ENCODE data around the gene IL36RN. TPM values are rescaled to one million over a fixed set of nuclear protein-coding genes. Genes with fewer than 3 reads are reported as not detected.

Gene IL36RN
- polyA plus RNA-seq, 3 donors from 2014 or later: not detected

DNA sequence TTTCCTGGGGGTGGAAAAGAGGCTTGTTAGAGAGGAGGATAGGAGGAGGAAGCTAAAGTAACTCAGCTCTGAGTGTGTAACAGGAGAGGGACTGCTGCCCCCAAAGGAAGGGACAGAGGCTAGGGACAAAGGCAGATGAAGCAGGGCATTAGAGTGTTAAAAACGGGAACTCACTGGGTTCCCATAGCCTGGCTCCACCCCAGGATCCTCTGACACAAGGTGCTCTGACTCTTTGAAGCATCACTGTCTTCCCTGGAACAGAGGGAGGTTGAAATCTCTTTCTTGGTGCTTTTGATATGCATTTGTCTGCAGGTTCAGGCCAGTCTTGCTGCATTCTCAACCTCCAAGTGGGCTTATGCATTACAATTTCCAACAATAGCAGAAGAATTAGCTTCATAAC lies 30.9 kb upstream of the IL36RN start:
- Mint-ChIP-seq H3K9me3 (no peaks in the 10 kb centered on the region), H3K4me3 (no peak overlapping the region), H3K27ac (no peak overlapping the region), H3K27me3 (ENCODE audit: low read depth in 3 of 3) (peaks cover under 1 to 19% (median 9%) of the 10 kb centered on the region in 3 donors), H3K4me1 (no peaks in the 10 kb centered on the region), H3K36me3 (no peaks in the 10 kb centered on the region)
- DNase-seq: no peak

DNA sequence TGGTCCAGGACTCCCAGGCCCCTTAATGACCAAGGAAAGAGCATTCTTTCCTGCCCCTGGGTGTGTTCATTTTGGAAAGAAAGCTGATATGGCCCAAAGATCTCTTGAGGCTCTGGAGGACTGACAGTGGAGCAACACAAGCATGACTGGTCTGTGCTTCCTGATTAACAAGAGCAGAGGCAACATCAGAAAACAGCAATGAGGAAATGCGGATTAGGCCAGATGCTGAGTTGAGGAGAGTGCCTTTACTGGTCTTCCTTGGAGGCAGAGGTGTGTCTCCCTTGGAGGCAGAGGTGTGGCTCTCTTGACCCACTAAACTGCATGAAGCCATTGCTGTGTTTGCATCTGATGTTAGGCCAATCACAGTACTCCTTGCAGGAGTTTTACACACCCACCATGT lies 26.3 kb upstream of the IL36RN start:
- H3K27ac Mint-ChIP-seq: no peak overlapping the region
- H3K4me3 Mint-ChIP-seq: no peak overlapping the region
- H3K27me3 Mint-ChIP-seq (ENCODE audit: low read depth in 3 of 3): peaks cover 2 to 20% (median 6%) of the 10 kb centered on the region in 3 donors
- no peaks in the 10 kb centered on the region for H3K9me3 Mint-ChIP-seq
- DNase-seq: no peak
- no peaks in the 10 kb centered on the region for H3K36me3 Mint-ChIP-seq
- H3K4me1 Mint-ChIP-seq: no peaks in the 10 kb centered on the region

DNA sequence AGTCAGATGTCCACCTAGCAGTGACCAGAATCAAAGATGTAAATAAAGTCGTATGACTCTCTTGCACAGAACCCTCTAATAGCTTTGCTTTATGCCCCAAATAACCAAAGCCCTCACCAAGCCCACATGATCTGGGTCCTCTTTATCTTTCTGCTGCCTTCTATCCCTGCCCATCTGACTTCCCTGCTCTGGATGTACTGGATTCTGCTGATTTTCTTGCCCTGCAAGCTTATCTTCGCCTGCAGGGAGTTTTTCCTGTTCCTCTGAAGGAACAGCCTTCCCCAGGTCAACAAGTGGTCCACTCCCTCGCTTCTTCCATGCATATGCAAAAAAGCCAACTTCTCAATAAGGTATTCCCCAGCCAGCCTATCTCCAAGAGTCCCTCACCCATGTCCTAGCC lies 25.0 kb upstream of the IL36RN start:
- Mint-ChIP-seq H3K27me3 (ENCODE audit: low read depth in 3 of 3) (peaks cover 2 to 20% (median 6%) of the 10 kb centered on the region in 3 donors), H3K36me3 (no peaks in the 10 kb centered on the region), H3K9me3 (no peaks in the 10 kb centered on the region), H3K27ac (peak overlapping the region in 1 of 6 donors; percentile 14), H3K4me3 (no peak overlapping the region), H3K4me1 (no peaks in the 10 kb centered on the region)
- DNase-seq: no peak

DNA sequence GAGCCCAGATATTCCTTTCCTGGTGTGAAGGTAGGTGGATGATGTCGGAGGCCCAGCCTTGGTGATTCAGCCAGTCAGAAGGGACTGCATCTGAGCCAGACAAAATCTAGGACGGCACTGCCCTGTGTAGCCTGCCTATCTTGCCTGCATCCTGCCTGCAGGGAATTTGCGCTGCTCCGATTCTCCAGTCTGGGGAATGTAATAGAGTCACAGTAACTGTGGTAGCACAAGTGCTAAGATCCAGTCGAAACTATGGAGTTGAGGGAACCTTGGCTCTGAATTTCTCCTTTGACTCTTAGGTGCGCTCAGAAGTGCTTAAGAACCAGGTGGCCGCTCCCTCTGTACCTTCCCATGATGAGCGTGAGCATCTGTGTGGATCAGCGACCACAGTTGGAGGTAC lies 22.2 kb upstream of the IL36RN start:
- H3K27me3 Mint-ChIP-seq (ENCODE audit: low read depth in 3 of 3): peaks cover 3 to 15% (median 7%) of the 10 kb centered on the region in 3 donors
- DNase-seq: no peak
- no peaks in the 10 kb centered on the region for H3K36me3 Mint-ChIP-seq
- H3K4me1 Mint-ChIP-seq: no peaks in the 10 kb centered on the region
- no peaks in the 10 kb centered on the region for H3K9me3 Mint-ChIP-seq
- H3K27ac Mint-ChIP-seq: no peak overlapping the region
- H3K4me3 Mint-ChIP-seq: no peak overlapping the region

DNA sequence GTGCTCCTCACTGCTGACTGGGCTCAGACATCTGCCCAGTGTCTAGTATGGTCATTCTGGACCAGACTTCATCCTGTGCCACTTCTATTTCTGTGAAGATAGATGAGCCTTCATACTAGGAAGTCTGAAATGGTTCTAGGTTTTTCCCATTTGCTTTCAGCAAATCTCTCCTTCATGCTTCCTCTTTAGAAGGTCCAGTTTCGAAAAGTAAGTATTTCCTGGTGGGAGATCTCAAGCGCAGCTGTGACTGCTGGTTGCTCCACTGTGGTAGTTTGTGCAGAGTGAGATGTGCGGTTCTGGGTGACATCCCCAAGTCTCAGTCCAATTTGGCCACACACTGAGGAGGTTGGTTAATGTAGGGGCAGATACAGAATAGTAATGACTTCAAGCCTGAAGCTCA lies 20.7 kb upstream of the IL36RN start:
- no peak overlapping the region for H3K4me3 Mint-ChIP-seq
- DNase-seq: no peak
- H3K27me3 Mint-ChIP-seq (ENCODE audit: low read depth in 3 of 3): peaks cover 3 to 16% (median 7%) of the 10 kb centered on the region in 3 donors
- H3K9me3 Mint-ChIP-seq: no peaks in the 10 kb centered on the region
- H3K36me3 Mint-ChIP-seq: no peaks in the 10 kb centered on the region
- no peak overlapping the region for H3K27ac Mint-ChIP-seq
- no peaks in the 10 kb centered on the region for H3K4me1 Mint-ChIP-seq

DNA sequence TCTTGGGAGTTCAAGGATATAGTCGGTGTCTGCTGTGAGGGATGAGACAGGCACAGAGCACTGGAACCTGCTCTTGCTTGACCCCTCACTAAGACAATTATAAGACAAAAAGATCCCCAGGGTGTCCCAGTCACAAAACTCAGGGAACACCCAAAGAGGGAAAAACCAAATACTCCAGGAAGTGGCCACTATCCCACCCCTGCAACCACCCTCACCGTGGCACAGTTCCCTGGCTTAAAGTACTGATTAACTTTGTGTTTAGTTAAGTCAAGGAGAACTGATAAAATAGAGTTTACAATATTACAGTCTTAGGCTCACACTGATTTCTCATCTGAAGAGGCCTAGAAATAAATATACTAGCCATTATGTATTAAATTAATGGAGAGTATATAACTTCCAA lies 19.8 kb upstream of the IL36RN start:
- H3K36me3 Mint-ChIP-seq: no peaks in the 10 kb centered on the region
- no peaks in the 10 kb centered on the region for H3K9me3 Mint-ChIP-seq
- H3K4me1 Mint-ChIP-seq: no peaks in the 10 kb centered on the region
- no peak overlapping the region for H3K27ac Mint-ChIP-seq
- peaks cover 3 to 16% (median 7%) of the 10 kb centered on the region in 3 donors for H3K27me3 Mint-ChIP-seq (ENCODE audit: low read depth in 3 of 3)
- no peak overlapping the region for H3K4me3 Mint-ChIP-seq
- DNase-seq: no peak

DNA sequence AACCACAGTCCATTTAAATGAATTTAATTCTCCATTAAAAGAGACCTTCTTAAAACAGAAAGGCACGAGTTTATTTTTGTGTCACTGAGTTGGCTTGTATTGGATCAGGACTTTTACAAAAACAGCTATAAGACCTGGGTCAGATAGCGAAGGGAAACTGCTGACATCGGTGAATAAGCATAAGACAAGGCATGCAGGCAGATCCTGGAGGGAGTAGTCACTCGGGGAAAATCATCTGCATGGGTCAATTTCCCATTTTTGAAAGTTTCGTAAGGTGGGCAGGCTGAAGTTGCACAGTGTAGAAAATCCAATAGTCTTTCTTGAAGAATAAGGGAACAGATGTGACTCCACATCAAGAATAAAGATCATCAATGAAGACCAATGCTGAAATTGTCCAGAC lies 19.3 kb upstream of the IL36RN start:
- H3K27ac Mint-ChIP-seq: no peak overlapping the region
- peaks cover 3 to 16% (median 7%) of the 10 kb centered on the region in 3 donors for H3K27me3 Mint-ChIP-seq (ENCODE audit: low read depth in 3 of 3)

DNA sequence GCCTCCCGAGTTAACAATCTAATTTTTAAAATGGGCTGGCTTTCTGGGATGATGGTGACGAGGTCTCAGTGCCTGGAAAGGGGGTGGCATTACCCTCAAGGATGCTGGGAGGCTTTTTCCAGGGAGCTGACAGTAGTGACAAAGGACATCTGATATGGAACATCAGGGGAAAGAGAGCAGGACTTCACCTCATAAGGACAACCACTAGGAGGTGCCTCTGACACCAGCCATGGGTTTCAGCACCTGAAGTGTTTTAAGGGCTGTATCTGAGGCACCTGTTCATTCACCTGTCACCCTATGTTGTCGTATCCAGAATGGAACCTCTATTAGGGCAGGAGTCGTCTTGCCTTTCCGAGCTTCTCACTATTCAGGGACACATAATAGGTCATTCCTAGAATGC lies 17.1 kb upstream of the IL36RN start:
- no peak for DNase-seq
- Mint-ChIP-seq H3K4me1 (no peaks in the 10 kb centered on the region), H3K4me3 (no peak overlapping the region), H3K9me3 (peaks cover 0 to 1% (median 0%) of the 10 kb centered on the region in 6 donors), H3K27ac (no peak overlapping the region), H3K27me3 (ENCODE audit: low read depth in 3 of 3) (peaks cover 5 to 13% (median 7%) of the 10 kb centered on the region in 3 donors), H3K36me3 (no peaks in the 10 kb centered on the region)

More for the DNA sequence above, 19.3 kb upstream of the IL36RN start:
- Mint-ChIP-seq H3K9me3 (no peaks in the 10 kb centered on the region), H3K36me3 (no peaks in the 10 kb centered on the region), H3K4me1 (no peaks in the 10 kb centered on the region), H3K4me3 (no peak overlapping the region)
- no peak for DNase-seq

DNA sequence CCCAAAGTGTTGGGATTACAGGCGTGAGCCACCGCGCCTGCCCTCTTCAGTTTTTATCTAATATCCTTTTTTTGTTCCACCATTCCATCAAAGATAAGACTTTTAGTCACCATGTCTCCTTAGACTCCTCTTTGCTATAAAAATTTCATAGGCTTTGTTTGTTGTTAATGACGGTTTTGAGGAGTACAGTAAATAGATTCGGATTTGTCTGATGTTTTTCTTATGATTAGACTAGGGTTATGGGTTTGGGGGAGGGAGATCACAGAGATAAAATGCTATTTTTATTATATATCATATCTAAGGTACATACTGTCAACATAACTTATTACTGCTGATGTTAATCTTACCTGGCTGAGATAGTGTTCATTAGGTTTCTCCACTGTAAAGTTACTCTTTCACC lies 12.5 kb upstream of the IL36RN start:
- peaks cover 5 to 18% (median 8%) of the 10 kb centered on the region in 3 donors for H3K27me3 Mint-ChIP-seq (ENCODE audit: low read depth in 3 of 3)
- H3K9me3 Mint-ChIP-seq: peaks cover 0 to 1% (median 0%) of the 10 kb centered on the region in 6 donors
- peaks cover 0 to 3% (median 0%) of the 10 kb centered on the region in 3 donors for H3K36me3 Mint-ChIP-seq
- no peaks in the 10 kb centered on the region for H3K4me1 Mint-ChIP-seq
- H3K27ac Mint-ChIP-seq: no peak overlapping the region
- H3K4me3 Mint-ChIP-seq: no peak overlapping the region
- no peak for DNase-seq

DNA sequence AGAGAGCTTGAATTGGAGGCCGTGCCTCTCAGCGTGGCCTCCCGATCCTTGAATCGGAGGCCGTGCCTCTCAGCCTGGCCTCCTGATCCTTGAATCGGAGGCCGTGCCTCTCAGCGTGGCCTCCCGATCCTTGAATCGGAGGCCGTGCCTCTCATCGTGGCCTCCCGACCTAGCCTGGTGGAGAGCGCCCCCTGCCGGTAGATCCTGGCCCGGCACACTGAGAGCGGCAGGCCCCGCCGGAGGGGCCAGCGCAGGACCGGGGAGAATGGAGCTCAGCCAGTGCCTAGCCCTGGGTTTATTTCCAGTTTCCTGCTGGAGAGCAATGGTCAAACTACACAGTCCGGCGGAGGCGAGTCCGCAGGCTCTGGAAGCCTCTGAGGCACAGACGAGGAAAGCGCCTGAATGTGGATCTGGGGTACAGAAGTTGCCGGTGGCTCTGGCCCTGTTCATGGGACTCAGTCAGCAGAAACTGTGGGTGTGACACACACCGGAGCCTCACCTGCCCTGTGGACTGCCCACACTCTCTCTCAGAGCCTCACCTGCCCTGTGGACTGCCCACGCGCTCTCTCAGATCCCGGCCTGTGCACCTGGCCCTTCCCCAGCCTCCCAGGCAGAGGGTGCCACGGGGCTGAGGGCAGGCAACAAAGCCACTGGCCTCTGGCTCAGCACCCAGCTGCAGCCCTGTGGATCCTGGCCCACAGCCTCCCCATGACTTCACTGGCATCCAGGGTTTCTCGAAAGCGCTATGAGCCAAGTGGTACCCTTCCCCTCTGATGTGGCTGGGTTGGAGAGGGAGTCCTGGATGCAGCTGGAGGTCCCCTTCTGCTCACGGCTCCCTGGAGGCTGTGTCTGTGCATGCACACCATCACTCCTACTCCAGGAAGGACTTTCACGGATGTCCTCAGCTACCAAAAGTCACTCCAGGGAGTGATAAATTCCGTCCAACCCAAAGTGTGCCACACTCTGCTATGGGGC lies 7.8 kb upstream of the IL36RN start:
- Mint-ChIP-seq H3K27me3 (ENCODE audit: low read depth in 3 of 3) (peaks cover 4 to 19% (median 13%) of the 10 kb centered on the region in 3 donors), H3K4me1 (peaks cover 0 to 10% of the 10 kb centered on the region in 2 donors), H3K36me3 (peaks cover 0 to 3% (median 0%) of the 10 kb centered on the region in 3 donors), H3K27ac (no peak overlapping the region), H3K9me3 (peaks cover 0 to 6% (median 0%) of the 10 kb centered on the region in 6 donors), H3K4me3 (no peak overlapping the region)
- DNase-seq: no peak

DNA sequence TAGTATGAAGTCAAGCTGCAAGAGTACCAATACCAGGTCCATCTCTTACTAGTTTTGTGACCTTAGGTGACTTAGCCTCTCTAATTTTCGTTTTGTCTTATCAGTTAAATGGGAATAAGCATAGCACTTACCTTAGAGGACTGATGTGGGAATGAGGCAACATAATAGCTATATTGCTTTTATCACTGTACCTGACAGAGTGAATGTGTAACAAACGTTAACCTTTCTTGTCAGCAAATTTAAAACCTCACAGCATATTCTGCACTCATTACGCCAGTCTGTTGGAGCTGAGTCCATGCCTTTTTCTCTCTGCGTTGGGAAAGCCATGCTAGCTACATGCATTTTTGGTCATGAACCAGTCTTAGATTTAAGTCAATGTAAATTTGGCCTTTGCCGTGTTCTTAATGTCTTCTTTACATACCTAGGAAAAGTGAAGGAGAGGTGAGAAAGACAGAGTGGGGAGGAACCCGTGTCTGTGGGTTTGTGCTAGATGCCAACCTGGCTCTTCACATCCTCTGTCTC lies 6.5 kb upstream of the IL36RN start, which contains the start of gene IL36B:
Gene IL36B (minus strand): TSS at position 472 of the 522 bp plus-strand sequence.
- Mint-ChIP-seq H3K36me3 (peaks cover 0 to 3% (median 0%) of the 10 kb centered on the region in 3 donors), H3K27me3 (ENCODE audit: low read depth in 3 of 3) (peaks cover 2 to 17% (median 13%) of the 10 kb centered on the region in 3 donors)

DNA sequence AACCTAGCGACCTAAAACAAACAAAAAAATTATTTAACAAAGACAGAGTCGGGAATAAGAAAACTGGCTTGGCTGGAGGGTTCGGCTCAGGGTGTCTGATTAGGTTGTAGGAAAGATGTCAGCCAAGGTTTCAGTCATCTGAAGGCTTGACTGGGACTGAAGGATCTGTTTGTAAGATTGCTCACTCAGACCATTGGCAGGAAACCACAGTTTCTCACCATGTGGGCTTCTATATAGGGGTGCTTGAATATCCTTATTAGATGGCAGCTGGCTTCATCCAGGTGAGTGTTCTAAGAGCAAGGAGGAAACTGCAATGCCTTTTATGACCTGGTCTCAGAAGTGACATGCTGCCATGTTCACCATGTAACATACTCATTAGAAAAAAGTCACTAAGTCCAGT lies 5.3 kb upstream of the IL36RN start:
- H3K4me1 Mint-ChIP-seq: peaks cover 0 to 10% of the 10 kb centered on the region in 2 donors
- H3K36me3 Mint-ChIP-seq: peaks cover 0 to 3% (median 0%) of the 10 kb centered on the region in 3 donors
- no peak overlapping the region for H3K4me3 Mint-ChIP-seq
- H3K27ac Mint-ChIP-seq: no peak overlapping the region
- H3K9me3 Mint-ChIP-seq: peaks cover 0 to 6% (median 0%) of the 10 kb centered on the region in 6 donors
- DNase-seq: no peak
- H3K27me3 Mint-ChIP-seq (ENCODE audit: low read depth in 3 of 3): peaks cover 2 to 17% (median 4%) of the 10 kb centered on the region in 3 donors

More for the DNA sequence above, 6.5 kb upstream of the IL36RN start, which contains the start of gene IL36B:
- H3K9me3 Mint-ChIP-seq: peaks cover 0 to 6% (median 0%) of the 10 kb centered on the region in 6 donors
- H3K4me1 Mint-ChIP-seq: peaks cover 0 to 10% of the 10 kb centered on the region in 2 donors
- H3K27ac Mint-ChIP-seq: no peak within 1 kb of the TSS
- DNase-seq: no peak
- no peak within 1 kb of the TSS for H3K4me3 Mint-ChIP-seq

DNA sequence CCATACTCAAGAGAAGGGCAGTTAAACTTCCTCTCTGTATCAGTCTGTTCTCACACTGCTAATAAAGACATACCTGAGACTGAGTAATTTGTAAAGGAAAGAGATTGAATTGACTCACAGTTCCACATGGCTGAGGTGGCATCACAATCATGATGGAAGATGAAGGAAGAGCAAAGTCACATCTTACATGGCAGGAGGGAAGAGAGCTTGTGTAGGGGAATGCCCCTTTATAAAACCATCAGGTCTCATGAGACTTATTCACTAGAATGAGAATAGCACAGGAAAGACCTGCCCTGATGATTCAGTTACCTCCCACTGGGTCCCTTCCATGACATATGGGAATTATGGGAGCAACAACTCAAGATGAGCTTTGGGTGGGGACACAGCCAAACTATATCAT lies 4.9 kb upstream of the IL36RN start:
- peaks cover 2 to 14% (median 4%) of the 10 kb centered on the region in 3 donors for H3K27me3 Mint-ChIP-seq (ENCODE audit: low read depth in 3 of 3)
- H3K36me3 Mint-ChIP-seq: peaks cover 0 to 3% (median 0%) of the 10 kb centered on the region in 3 donors
- peaks cover 0 to 10% of the 10 kb centered on the region in 2 donors for H3K4me1 Mint-ChIP-seq
- H3K4me3 Mint-ChIP-seq: no peak overlapping the region
- no peak overlapping the region for H3K27ac Mint-ChIP-seq
- H3K9me3 Mint-ChIP-seq: peaks cover 0 to 6% (median 0%) of the 10 kb centered on the region in 6 donors
- no peak for DNase-seq

DNA sequence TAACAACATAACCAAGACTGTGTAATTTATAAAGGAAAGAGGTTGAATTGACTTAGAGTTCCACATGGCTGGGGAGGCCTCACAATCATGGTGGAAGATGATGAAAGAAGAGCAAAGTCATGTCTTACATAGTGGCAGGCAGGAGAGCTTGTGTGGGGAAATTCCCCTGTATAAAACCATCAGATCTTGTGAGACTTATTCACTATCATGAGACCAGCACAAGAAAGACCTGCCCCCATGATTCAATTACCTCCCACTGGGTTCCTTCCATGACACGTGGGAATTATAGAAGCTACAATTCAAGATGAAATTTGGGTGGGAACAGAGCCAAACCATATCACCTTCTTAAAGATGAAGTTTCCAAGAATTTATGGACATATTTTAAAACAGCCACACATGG lies 2.5 kb upstream of the IL36RN start:
- no peak for DNase-seq
- Mint-ChIP-seq H3K36me3 (no peaks in the 10 kb centered on the region), H3K9me3 (peaks cover 0 to 6% (median 0%) of the 10 kb centered on the region in 6 donors), H3K27me3 (ENCODE audit: low read depth in 3 of 3) (peaks cover 2 to 14% (median 6%) of the 10 kb centered on the region in 3 donors), H3K4me3 (no peak overlapping the region), H3K4me1 (peaks cover 0 to 10% of the 10 kb centered on the region in 2 donors), H3K27ac (no peak overlapping the region)
